H1 (cell line): ENCODE measurements around the gene FGGY. TPM values are rescaled to one million over a fixed set of nuclear protein-coding genes. Genes with fewer than 3 reads are reported as not detected.
A peak's percentile ranks its signal among the peaks of the same experiment; 100 is the strongest.

Experiments used
- CTCF ChIA-PET: fragments of 300-600 bp; sonication (Branson Sonifier 250); formaldehyde crosslinking; loops from one replicate; lab custom pipeline; 2021; ENCODE audit not compliant: partially characterized antibody; lab: Charles Lee
- POLR2A ChIA-PET: fragments of 300-600 bp; sonication (Branson Sonifier 250); formaldehyde crosslinking; loops from one replicate; lab custom pipeline; 2021; ENCODE audit warnings: inconsistent platforms; ENCODE audit not compliant: partially characterized antibody; lab: Charles Lee
- DNase-seq, 2 experiments: peaks; one replicate each; pipeline versions ENCODE4 v3.0.0 to v3.0.0-alpha.2; 2010 to 2022; ENCODE audit warnings: low spot score in 2 of 2, low read depth in 1 of 2, mixed read lengths in 1 of 2
- FAIRE-seq: peaks from 2 replicates; lab custom pipeline; 2011; peaks lifted over from hg19 to GRCh38; lab: Jason Lieb, UNC
- H2AFZ ChIP-seq: 2 replicates; pipeline ENCODE4 v1.8.1; 2012; ENCODE audit warnings: low read length, inconsistent platforms
- H2AK5ac ChIP-seq: 2 replicates; pipeline ENCODE4 v1.6.1; 2013; ENCODE audit warnings: low read depth, low read length
- H2BK120ac ChIP-seq: replicated peaks from 2 replicates; pipeline ENCODE3; 2013; ENCODE audit warnings: low read depth, low read length, inconsistent platforms
- H2BK12ac ChIP-seq: 2 replicates; pipeline ENCODE4 v1.6.1; 2013; ENCODE audit warnings: low read depth, low read length
- H2BK15ac ChIP-seq: 2 replicates; pipeline ENCODE4 v1.6.1; 2013; ENCODE audit warnings: low read length
- H2BK20ac ChIP-seq: 2 replicates; pipeline ENCODE4 v1.6.1; 2013; ENCODE audit warnings: low read length
- H2BK5ac ChIP-seq: 2 replicates; pipeline ENCODE4 v1.6.1; 2013; ENCODE audit warnings: low read depth, low read length
- H3K14ac ChIP-seq: 2 replicates; pipeline ENCODE4 v1.6.1; 2013; ENCODE audit warnings: inconsistent platforms; ENCODE audit not compliant: insufficient read length
- H3K18ac ChIP-seq: 2 replicates; pipeline ENCODE4 v1.6.1; 2013; ENCODE audit warnings: low read length; ENCODE audit errors: extremely low read depth
- H3K23ac ChIP-seq: 2 replicates; pipeline ENCODE4 v1.6.1; 2013; ENCODE audit warnings: inconsistent platforms; ENCODE audit not compliant: insufficient read length
- H3K23me2 ChIP-seq: 2 replicates; pipeline ENCODE4 v1.6.1; 2013; ENCODE audit warnings: low read depth, low read length
- H3K27ac ChIP-seq: 2 replicates; pipeline ENCODE4 v1.6.1; 2011; ENCODE audit warnings: low read depth, low read length, inconsistent platforms
- H3K27me3 ChIP-seq, 4 experiments: replicated peaks in 1 of 4; 1 replicate in 1 of 4; 2 replicates in 3 of 4; pipeline versions ENCODE4 v1.6.1 to v1.8.1; 2011 to 2013; ENCODE audit warnings: low read length in 3 of 4, mild to moderate bottlenecking in 3 of 4, inconsistent platforms in 2 of 4, mixed read lengths in 2 of 4, moderate library complexity in 1 of 4; ENCODE audit not compliant: control insufficient read depth in 3 of 4, insufficient read depth in 3 of 4; ENCODE audit errors: extremely low read depth in 1 of 4
- H3K36me3 ChIP-seq, 4 experiments: 2 replicates each; pipeline versions ENCODE4 v1.6.1 to v1.8.1; 2011 to 2013; ENCODE audit warnings: mild to moderate bottlenecking in 4 of 4, low read length in 3 of 4, moderate library complexity in 2 of 4, control low read depth in 1 of 4, inconsistent platforms in 1 of 4; ENCODE audit not compliant: insufficient read depth in 4 of 4, control insufficient read depth in 2 of 4
- H3K4ac ChIP-seq: replicated peaks from 2 replicates; pipeline ENCODE3; 2013; ENCODE audit warnings: low read length, low read depth, mixed read lengths, inconsistent platforms; ENCODE audit not compliant: insufficient read length
- H3K4me1 ChIP-seq, 4 experiments: replicated peaks in 1 of 4; 1 replicate in 1 of 4; 2 replicates in 3 of 4; pipeline versions ENCODE4 v1.6.1 to v1.8.1; 2011 to 2013; ENCODE audit warnings: low read length in 3 of 4, inconsistent platforms in 2 of 4, mixed read lengths in 1 of 4; ENCODE audit not compliant: insufficient read depth in 4 of 4, control insufficient read depth in 3 of 4
- H3K4me2 ChIP-seq, 2 experiments: 2 replicates each; pipeline versions ENCODE4 v1.6.1 to v1.8.1; 2011 to 2013; ENCODE audit warnings: low read depth in 2 of 2, low read length in 2 of 2, control low read depth in 1 of 2, inconsistent platforms in 1 of 2, mild to moderate bottlenecking in 1 of 2; ENCODE audit not compliant: insufficient read depth in 1 of 2
- H3K4me3 ChIP-seq, 4 experiments: fragments of 200-600, 300-600 bp in 1 of 4; sonication (generic), shearing (Covaris generic), sonication (Bioruptor Twin) in 1 of 4; 2 replicates each; pipeline versions ENCODE4 v1.5.1 to v1.8.1; 2011 to 2016; ENCODE audit warnings: low read length in 4 of 4, low read depth in 3 of 4, control low read depth in 2 of 4, inconsistent platforms in 2 of 4, mild to moderate bottlenecking in 2 of 4, mixed read lengths in 1 of 4, moderate library complexity in 1 of 4; ENCODE audit not compliant: insufficient read depth in 2 of 4; ENCODE audit errors: extremely low read depth in 1 of 4
- H3K56ac ChIP-seq: replicated peaks from 2 replicates; pipeline ENCODE3; 2013; ENCODE audit warnings: low read depth, mild to moderate bottlenecking, mixed read lengths, low read length, inconsistent platforms; ENCODE audit not compliant: insufficient read length
- H3K79me1 ChIP-seq: 2 replicates; pipeline ENCODE4 v1.6.1; 2013; ENCODE audit warnings: low read depth, low read length, control low read depth
- H3K79me2 ChIP-seq, 2 experiments: 2 replicates each; pipeline versions ENCODE4 v1.6.1 to v1.8.1; 2012 to 2013; ENCODE audit warnings: low read length in 2 of 2, mild to moderate bottlenecking in 2 of 2, inconsistent platforms in 1 of 2; ENCODE audit not compliant: insufficient read depth in 2 of 2, control insufficient read depth in 1 of 2
- H3K9ac ChIP-seq, 4 experiments: replicated peaks in 1 of 4; 1 replicate in 1 of 4; 2 replicates in 3 of 4; pipeline versions ENCODE4 v1.6.1 to v1.8.1; 2011 to 2013; ENCODE audit warnings: low read depth in 3 of 4, low read length in 3 of 4, control low read depth in 2 of 4, mild to moderate bottlenecking in 2 of 4, moderate library complexity in 2 of 4, inconsistent platforms in 1 of 4; ENCODE audit errors: extremely low read depth in 1 of 4
- H3K9me3 ChIP-seq, 2 experiments: 2 replicates each; pipeline versions ENCODE4 v1.6.1 to v1.8.1; 2012 to 2013; ENCODE audit warnings: mild to moderate bottlenecking in 2 of 2, moderate library complexity in 2 of 2, control low read depth in 1 of 2, inconsistent platforms in 1 of 2, low read depth in 1 of 2, low read length in 1 of 2, mixed read lengths in 1 of 2; ENCODE audit not compliant: insufficient read depth in 2 of 2
- H4K20me1 ChIP-seq, 2 experiments: replicated peaks in 1 of 2; 2 replicates each; pipeline versions ENCODE3 to v1.8.1; 2011 to 2013; ENCODE audit warnings: inconsistent platforms in 2 of 2, low read length in 2 of 2, mild to moderate bottlenecking in 1 of 2; ENCODE audit not compliant: insufficient read depth in 2 of 2, control insufficient read depth in 1 of 2
- H4K5ac ChIP-seq: 2 replicates; pipeline ENCODE4 v1.6.1; 2013; ENCODE audit warnings: low read length, low read depth, mixed read lengths, inconsistent platforms; ENCODE audit not compliant: insufficient read length
- H4K8ac ChIP-seq: 2 replicates; pipeline ENCODE4 v1.8.0; 2013; ENCODE audit warnings: mild to moderate bottlenecking, moderate library complexity, low read length, inconsistent platforms; ENCODE audit not compliant: insufficient read depth; ENCODE audit errors: extremely low read depth
- H4K91ac ChIP-seq: replicated peaks from 2 replicates; pipeline ENCODE3; 2013; ENCODE audit warnings: low read length, mixed read lengths, inconsistent platforms; ENCODE audit not compliant: insufficient read length
- CTCF ChIP-seq, 3 experiments: IDR thresholded peaks; 1 replicate in 2 of 3; 2 replicates in 1 of 3; pipeline versions ENCODE4 v1.5.1 to v1.6.1; 2011; ENCODE audit warnings: low read length in 3 of 3, mild to moderate bottlenecking in 3 of 3, inconsistent platforms in 2 of 3, low read depth in 1 of 3, moderate library complexity in 1 of 3; ENCODE audit not compliant: insufficient read depth in 1 of 3; ENCODE audit errors: control extremely low read depth in 1 of 3
- EGR1 ChIP-seq: IDR thresholded peaks from 2 replicates; pipeline ENCODE4 v1.6.1; 2011; ENCODE audit warnings: low read depth, low read length, borderline replicate concordance
- EP300 ChIP-seq, 2 experiments: IDR thresholded peaks; 1 replicate in 1 of 2; 2 replicates in 1 of 2; pipeline ENCODE4 v1.6.1; 2011 to 2012; ENCODE audit warnings: low read depth in 2 of 2, low read length in 2 of 2, mild to moderate bottlenecking in 2 of 2, borderline replicate concordance in 1 of 2, inconsistent platforms in 1 of 2, moderate library complexity in 1 of 2
- NRF1 ChIP-seq: IDR thresholded peaks from 2 replicates; pipeline ENCODE4 v1.6.1; 2011; ENCODE audit warnings: mild to moderate bottlenecking, low read depth, low read length, improper control_type of control experiment
- RAD21 ChIP-seq, 2 experiments: IDR thresholded peaks in 1 of 2; conservative IDR thresholded peaks in 1 of 2; 2 replicates each; pipeline ENCODE4 v1.6.1; 2011; ENCODE audit warnings: low read depth in 2 of 2, low read length in 2 of 2, improper control_type of control experiment in 1 of 2, inconsistent platforms in 1 of 2, mild to moderate bottlenecking in 1 of 2, moderate library complexity in 1 of 2
- WGBS, 2 experiments: shearing (Covaris generic) in 1 of 2; methylation state at CpG; one replicate each; pipeline versions ENCODE4 v1.1.6 to v1.1.7; 2013 to 2015; ENCODE audit warnings: low lambda C conversion rate in 2 of 2, mixed read lengths in 2 of 2, inconsistent platforms in 1 of 2, low coverage in 1 of 2, missing lambda C conversion rate in 1 of 2; ENCODE audit not compliant: insufficient replicate concordance in 2 of 2, insufficient coverage in 1 of 2, insufficient read length in 1 of 2; ENCODE audit errors: extremely low coverage in 1 of 2, missing lambda C conversion rate in 1 of 2; 5-methylcytosine and 5-hydroxymethylcytosine counted together
- polyA plus RNA-seq, 7 experiments: library from polyadenylated mRNA; depleted of rRNA in 3 of 7; stranded (reverse) in 5 of 7; unstranded in 2 of 7; fragments of >200 nt in 5 of 7; fragments of 200-250 nt in 2 of 7; gene quantifications; 1 replicate in 5 of 7; 2 replicates in 1 of 7; 4 replicates in 1 of 7; pipeline versions ENCODE4 v1.2.1 to v1.2.3, GENCODE V29; 2011 to 2013; ENCODE audit warnings: missing spikeins in 2 of 7, mixed read lengths in 2 of 7
- total RNA-seq: library from RNA; stranded (reverse); fragmentation: NEBNext Ultra II Directional; extraction: Animal tissue kit (Norgen Biotek cat#: 25700); gene quantifications from 2 replicates; pipeline ENCODE4 v1.2.1, GENCODE V29; 2021

Gene FGGY
- total and polyA plus RNA-seq, 2 of the 8 experiments (the other 6 are each of a cell fraction or from before 2014, with no cell fraction given) = 10.3 to 12.5 TPM

GRCh38 chr1:59568158-59568935, 271.5 kb downstream of the FGGY start:
- Histone ChIP-seq H3K4ac (no peak overlapping the region), H4K20me1 (no peaks in the 10 kb centered on the region), H3K23ac (no peak overlapping the region), H2BK120ac (no peak overlapping the region), H3K14ac (no peak overlapping the region), H3K27me3 (no peaks in the 10 kb centered on the region), H3K9me3 (no peaks in the 10 kb centered on the region), H3K18ac (no peak overlapping the region), H3K4me2 (no peak overlapping the region), H3K23me2 (no peaks in the 10 kb centered on the region; the same call in 1 of the 2 replicates), H4K91ac (no peak overlapping the region), H3K4me1 (peaks cover 0 to 7% (median 2%) of the 10 kb centered on the region in 4 experiments; a peak in 2 of 7 replicates), H4K8ac (no peak overlapping the region), H2BK15ac (no peak overlapping the region), H3K27ac (no peak overlapping the region), H2AK5ac (peak overlapping the region; percentile 54; the same call in 1 of the 2 replicates), H2BK20ac (no peak overlapping the region), H3K79me2 (no peaks in the 10 kb centered on the region), H4K5ac (no peak overlapping the region), H3K4me3 (no peak overlapping the region), H2BK12ac (no peak overlapping the region), H3K56ac (no peak overlapping the region), H2AFZ (no peak overlapping the region), H2BK5ac (no peak overlapping the region), H3K79me1 (no peaks in the 10 kb centered on the region), H3K9ac (no peak overlapping the region), H3K36me3 (no peaks in the 10 kb centered on the region)
- DNase-seq = no peak
- POLR2A ChIA-PET = no interaction called here
- WGBS, 2 experiments = 92% methylated on average over 6 of the region's 6 CpGs; no CpG with 5 or more reads in 1 of the 2 experiments
- TF ChIP-seq EP300 (IDR thresholded peaks at IDR 0.05; ENCODE audit: borderline replicate concordance in 1 of 2, low read depth in 2 of 2, low read length in 2 of 2) (no peak), CTCF (IDR thresholded peaks at IDR 0.05; ENCODE audit: control extremely low read depth in 1 of 3, insufficient read depth in 1 of 3, low read depth in 1 of 3, low read length in 3 of 3) (peak in 1 of 3 experiments; percentile 8; a peak in 1 of 4 replicates), EGR1 (no peak), NRF1 (no peak), RAD21 (IDR thresholded peaks at IDR 0.05 in 1 of 2, conservative IDR thresholded peaks at IDR 0.05 in 1 of 2; ENCODE audit: low read depth in 2 of 2, low read length in 2 of 2) (peak; percentile 49 to 52)
- no peak for FAIRE-seq
- CTCF ChIA-PET = interaction anchor here (0.6 to 1.9 kb wide), 5 partner anchors 11 to 123 kb away, joined by 3 to 6 read pairs (median 3); no protein-coding TSS in a partner anchor
